A549 (cell line): ENCODE results near the gene SLC5A10. TPM values are rescaled to one million over a fixed set of nuclear protein-coding genes. Genes with fewer than 3 reads are reported as not detected.

Experiments used
- ATAC-seq, 2 experiments: fragments of 200-7000 bp in 1 of 2; fragments of >200 bp in 1 of 2; cut with Nextera tagmentation in 1 of 2; cut with Tn5 transposase in 1 of 2; 3 replicates each; pipeline versions ENCODE4 v1.8.0 to v1.9.1; 2018 to 2020; ENCODE audit warnings: mild to moderate bottlenecking in 1 of 2, moderate library complexity in 1 of 2
- CTCF ChIA-PET: fragments of 300-600 bp; sonication (Branson Sonifier 250); formaldehyde crosslinking; extraction: SDS; loops from one replicate; lab custom pipeline; 2021; ENCODE audit warnings: antibody characterized with exemption, inconsistent platforms; lab: Yijun Ruan, JAX
- POLR2A ChIA-PET: fragments of 350-600 bp; formaldehyde crosslinking; extraction: SDS; loops from one replicate; lab custom pipeline; 2021; ENCODE audit warnings: antibody characterized with exemption, inconsistent platforms; lab: Yijun Ruan, JAX
- DNase-seq, 2 experiments: peaks; one replicate each; pipeline versions ENCODE4 v3.0.0 to v3.0.0-alpha.2; 2011 to 2016; ENCODE audit warnings: low read depth in 1 of 2, low spot score in 1 of 2
- FAIRE-seq: peaks from 2 replicates; lab custom pipeline; 2011; peaks lifted over from hg19 to GRCh38; lab: Jason Lieb, UNC
- H3K27ac ChIP-seq, 2 experiments: fragments of >200 bp; sonication (Bioruptor Twin); formaldehyde crosslinking; 3 replicates each; pipeline ENCODE4 v1.5.1; 2016 to 2017
- H3K4me1 ChIP-seq: fragments of >200 bp; sonication (Bioruptor Twin); formaldehyde crosslinking; 3 replicates; pipeline ENCODE4 v1.6.1; 2016
- H3K4me2 ChIP-seq: fragments of >200 bp; sonication (Bioruptor Twin); formaldehyde crosslinking; 3 replicates; pipeline ENCODE4 v1.6.1; 2016
- H3K4me3 ChIP-seq: fragments of >200 bp; sonication (Bioruptor Twin); formaldehyde crosslinking; 3 replicates; pipeline ENCODE4 v1.5.1; 2016
- H3K9me3 ChIP-seq: fragments of >200 bp; sonication (Bioruptor Twin); formaldehyde crosslinking; 3 replicates; pipeline ENCODE4 v1.6.1; 2016
- BHLHE40 ChIP-seq: IDR thresholded peaks from 2 replicates; pipeline ENCODE4 v1.6.1; 2012; ENCODE audit warnings: low read depth, low read length, inconsistent platforms
- CBX2 ChIP-seq: fragments of 200-600 bp; sonication (generic); IDR thresholded peaks from 2 replicates; pipeline ENCODE4 v1.6.1; 2016; ENCODE audit warnings: low read depth, mild to moderate bottlenecking, borderline replicate concordance
- CEBPB ChIP-seq, 2 experiments: fragments of >200 bp in 1 of 2; sonication (Bioruptor Twin) in 1 of 2; formaldehyde crosslinking in 1 of 2; IDR thresholded peaks; 2 replicates each; pipeline ENCODE4 v1.6.1; 2012 to 2016
- CHD4 ChIP-seq: fragments of 200-600 bp; sonication (generic); IDR thresholded peaks from 2 replicates; pipeline ENCODE4 v1.6.1; 2016; ENCODE audit warnings: antibody characterized with exemption, mild to moderate bottlenecking, borderline replicate concordance
- ESRRA ChIP-seq: fragments of 150-350 bp; IDR thresholded peaks from 2 replicates; pipeline ENCODE4 v1.6.1; 2014; ENCODE audit warnings: mild to moderate bottlenecking, low read length, borderline replicate concordance
- HDAC2 ChIP-seq: fragments of 200-600 bp; sonication (generic); IDR thresholded peaks from 2 replicates; pipeline ENCODE4 v1.6.1; 2016
- HOXB13 ChIP-seq: fragments of 250-450 bp; sonication (Bioruptor Pico); IDR thresholded peaks from 2 replicates; pipeline ENCODE4 v1.5.0; 2020; ENCODE audit warnings: low read depth, mild to moderate bottlenecking, moderate library complexity
- HOXB5 ChIP-seq: fragments of 250-450 bp; sonication (Bioruptor Pico); IDR thresholded peaks from 2 replicates; pipeline ENCODE4 v1.5.0; 2020; ENCODE audit warnings: mild to moderate bottlenecking, moderate library complexity
- MAFK ChIP-seq: fragments of 450-650 bp; IDR thresholded peaks from 2 replicates; pipeline ENCODE4 v1.6.1; 2014; ENCODE audit not compliant: partially characterized antibody
- MAZ ChIP-seq: fragments of 150-350 bp; IDR thresholded peaks from 2 replicates; pipeline ENCODE4 v1.6.1; 2014; ENCODE audit warnings: antibody characterized with exemption, low read depth, low read length, borderline replicate concordance
- NPAS2 ChIP-seq: fragments of 250-450 bp; sonication (Bioruptor Pico); IDR thresholded peaks from 2 replicates; pipeline ENCODE4 v1.8.0; 2022; ENCODE audit warnings: mild to moderate bottlenecking, moderate library complexity, borderline replicate concordance
- NR3C1 ChIP-seq: fragments of >200 bp; sonication (Bioruptor Twin); formaldehyde crosslinking; IDR thresholded peaks from 3 replicates; pipeline ENCODE4 v1.6.1; 2017
- POLR2A ChIP-seq: IDR thresholded peaks from 2 replicates; pipeline ENCODE4 v1.6.1; 2012; ENCODE audit warnings: mild to moderate bottlenecking, low read length
- POLR2AphosphoS2 ChIP-seq: conservative IDR thresholded peaks from 2 replicates; pipeline ENCODE4 v1.6.1; 2012; ENCODE audit warnings: low read length, improper control_type of control experiment, inconsistent platforms
- RCOR1 ChIP-seq: fragments of 150-350 bp; IDR thresholded peaks from 2 replicates; pipeline ENCODE4 v1.6.1; 2014; ENCODE audit warnings: antibody characterized with exemption, low read length, low read depth
- TP53 ChIP-seq: fragments of 250-450 bp; sonication (Bioruptor Pico); IDR thresholded peaks from 2 replicates; pipeline ENCODE4 v1.5.0; 2021; ENCODE audit warnings: mild to moderate bottlenecking, moderate library complexity
- ZNF302 ChIP-seq: fragments of 250-450 bp; sonication (Bioruptor Pico); IDR thresholded peaks from 2 replicates; pipeline ENCODE4 v1.9.0; 2021; ENCODE audit warnings: inconsistent platforms, mild to moderate bottlenecking, moderate library complexity
- ZSCAN20 ChIP-seq: fragments of 250-450 bp; sonication (Bioruptor Pico); IDR thresholded peaks from 2 replicates; pipeline ENCODE4 v1.8.0; 2022; ENCODE audit warnings: mild to moderate bottlenecking, moderate library complexity
- WGBS: methylation state at CpG from one replicate; pipeline ENCODE4 v1.1.6; 2017; ENCODE audit errors: missing lambda C conversion rate; 5-methylcytosine and 5-hydroxymethylcytosine counted together
- polyA plus RNA-seq, 4 experiments: library from polyadenylated mRNA; depleted of rRNA in 3 of 4; stranded (reverse); fragments of >200 nt; fragmentation: RNase III in 1 of 4; extraction: RNeasy Plus Mini Kit Qiagen cat#74134 plus additional on column Dnase treatment in 1 of 4; gene quantifications; 2 replicates in 3 of 4; 3 replicates in 1 of 4; pipeline ENCODE4 v1.2.3, GENCODE V29; 2011 to 2017
- TF ChIP-seq, protein P1 (sequence below): fragments of 450-650 bp; IDR thresholded peaks from 2 replicates; pipeline ENCODE4 v1.6.1; 2014; ENCODE audit warnings: antibody characterized with exemption
- TF ChIP-seq, protein P2 (sequence below): fragments of 250-450 bp; sonication (Bioruptor Pico); IDR thresholded peaks from 2 replicates; pipeline ENCODE4 v1.5.0; 2021; ENCODE audit warnings: mild to moderate bottlenecking, moderate library complexity, borderline replicate concordance
- TF ChIP-seq, protein P3 (sequence below): fragments of 200-600 bp; sonication (generic); IDR thresholded peaks from 2 replicates; pipeline ENCODE4 v1.6.1; 2016; ENCODE audit warnings: antibody characterized with exemption, mild to moderate bottlenecking, moderate library complexity
- TF ChIP-seq, protein P4 (sequence below): fragments of >200 bp; sonication (Bioruptor Twin); formaldehyde crosslinking; IDR thresholded peaks from 3 replicates; pipeline ENCODE4 v1.6.1; 2016

SLC5A10 gene
- polyA plus RNA-seq, 2 of the 4 experiments (the other 2 are of a cell fraction) = 0.15 to 0.28 TPM

DNA sequence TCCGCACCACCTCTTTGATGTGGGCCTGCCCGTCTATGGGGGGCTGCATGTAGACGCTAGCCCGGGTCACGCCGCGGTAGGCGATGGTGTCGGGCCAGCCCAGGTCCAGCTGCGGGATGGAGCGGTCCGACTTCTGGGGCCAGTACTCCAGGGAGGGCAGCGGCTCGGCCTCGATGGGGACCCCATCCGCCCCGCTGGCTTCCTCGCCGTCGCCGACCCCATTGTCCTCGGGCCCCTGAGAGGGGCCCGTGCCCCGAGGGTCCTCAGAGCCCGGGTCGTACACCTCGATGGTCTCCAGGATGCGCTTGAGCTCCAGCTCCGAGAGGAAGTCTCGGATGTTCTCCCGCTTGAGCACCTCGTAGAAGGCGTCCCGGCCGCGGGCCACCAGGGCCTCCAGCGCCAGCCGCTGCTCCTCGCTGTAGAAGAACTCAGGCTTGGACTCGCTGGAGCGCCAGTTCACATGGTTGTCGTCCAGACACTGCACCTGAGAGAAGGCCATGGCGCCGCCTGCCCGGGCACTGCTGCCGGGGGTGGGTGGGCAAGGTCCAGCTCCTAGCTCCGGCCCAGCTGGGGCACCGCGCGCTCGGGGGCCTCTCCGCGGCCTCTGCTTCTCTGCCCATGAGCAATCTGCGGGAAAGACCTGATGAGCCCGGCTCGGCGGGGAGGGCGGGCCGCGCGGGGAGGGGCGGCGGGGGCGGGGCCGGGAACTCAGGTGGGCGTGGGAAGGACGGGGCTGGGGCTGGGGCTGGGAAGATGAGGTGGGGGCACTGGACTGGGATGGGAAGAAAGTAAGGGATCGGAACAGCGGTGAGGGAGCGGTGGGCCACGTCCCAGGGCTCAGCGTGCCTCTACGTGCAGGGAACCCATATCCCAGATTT is 51.8 kb downstream of the SLC5A10 start:
- ChIA-PET POLR2A (interaction anchor here (1.1 to 1.7 kb wide), 2 partner anchors 12 to 19 kb away, joined by 4 read pairs; no protein-coding TSS in a partner anchor), CTCF (interaction anchor here (1.0 to 3.9 kb wide), 7 partner anchors 9 to 48 kb away, joined by 3 to 38 read pairs (median 5); no protein-coding TSS in a partner anchor)
- ATAC-seq = peak; percentile 17 to 59
- H3K27ac ChIP-seq = peak overlapping the region; percentile 90 to 98
- WGBS = 60% methylated on average over 52 of the region's 73 CpGs
- TF ChIP-seq, protein P1, sequence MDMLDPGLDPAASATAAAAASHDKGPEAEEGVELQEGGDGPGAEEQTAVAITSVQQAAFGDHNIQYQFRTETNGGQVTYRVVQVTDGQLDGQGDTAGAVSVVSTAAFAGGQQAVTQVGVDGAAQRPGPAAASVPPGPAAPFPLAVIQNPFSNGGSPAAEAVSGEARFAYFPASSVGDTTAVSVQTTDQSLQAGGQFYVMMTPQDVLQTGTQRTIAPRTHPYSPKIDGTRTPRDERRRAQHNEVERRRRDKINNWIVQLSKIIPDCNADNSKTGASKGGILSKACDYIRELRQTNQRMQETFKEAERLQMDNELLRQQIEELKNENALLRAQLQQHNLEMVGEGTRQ = no peak
- TF ChIP-seq MAFK = no peak
- TF ChIP-seq HOXB5 (CRISPR knock-in tag) = no peak
- TF ChIP-seq NPAS2 (CRISPR knock-in tag) = no peak
- no peak for TF ChIP-seq POLR2A
- TF ChIP-seq, protein P2, sequence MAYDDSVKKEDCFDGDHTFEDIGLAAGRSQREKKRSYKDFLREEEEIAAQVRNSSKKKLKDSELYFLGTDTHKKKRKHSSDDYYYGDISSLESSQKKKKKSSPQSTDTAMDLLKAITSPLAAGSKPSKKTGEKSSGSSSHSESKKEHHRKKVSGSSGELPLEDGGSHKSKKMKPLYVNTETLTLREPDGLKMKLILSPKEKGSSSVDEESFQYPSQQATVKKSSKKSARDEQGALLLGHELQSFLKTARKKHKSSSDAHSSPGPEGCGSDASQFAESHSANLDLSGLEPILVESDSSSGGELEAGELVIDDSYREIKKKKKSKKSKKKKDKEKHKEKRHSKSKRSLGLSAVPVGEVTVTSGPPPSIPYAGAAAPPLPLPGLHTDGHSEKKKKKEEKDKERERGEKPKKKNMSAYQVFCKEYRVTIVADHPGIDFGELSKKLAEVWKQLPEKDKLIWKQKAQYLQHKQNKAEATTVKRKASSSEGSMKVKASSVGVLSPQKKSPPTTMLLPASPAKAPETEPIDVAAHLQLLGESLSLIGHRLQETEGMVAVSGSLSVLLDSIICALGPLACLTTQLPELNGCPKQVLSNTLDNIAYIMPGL = no peak
- TF ChIP-seq POLR2AphosphoS2 = no peak
- TF ChIP-seq HOXB13 (CRISPR knock-in tag) = no peak
- TF ChIP-seq ZNF302 (CRISPR knock-in tag) = no peak
- no peak for TF ChIP-seq ZSCAN20 (CRISPR knock-in tag)
- TF ChIP-seq ESRRA = no peak
- TF ChIP-seq, protein P3, sequence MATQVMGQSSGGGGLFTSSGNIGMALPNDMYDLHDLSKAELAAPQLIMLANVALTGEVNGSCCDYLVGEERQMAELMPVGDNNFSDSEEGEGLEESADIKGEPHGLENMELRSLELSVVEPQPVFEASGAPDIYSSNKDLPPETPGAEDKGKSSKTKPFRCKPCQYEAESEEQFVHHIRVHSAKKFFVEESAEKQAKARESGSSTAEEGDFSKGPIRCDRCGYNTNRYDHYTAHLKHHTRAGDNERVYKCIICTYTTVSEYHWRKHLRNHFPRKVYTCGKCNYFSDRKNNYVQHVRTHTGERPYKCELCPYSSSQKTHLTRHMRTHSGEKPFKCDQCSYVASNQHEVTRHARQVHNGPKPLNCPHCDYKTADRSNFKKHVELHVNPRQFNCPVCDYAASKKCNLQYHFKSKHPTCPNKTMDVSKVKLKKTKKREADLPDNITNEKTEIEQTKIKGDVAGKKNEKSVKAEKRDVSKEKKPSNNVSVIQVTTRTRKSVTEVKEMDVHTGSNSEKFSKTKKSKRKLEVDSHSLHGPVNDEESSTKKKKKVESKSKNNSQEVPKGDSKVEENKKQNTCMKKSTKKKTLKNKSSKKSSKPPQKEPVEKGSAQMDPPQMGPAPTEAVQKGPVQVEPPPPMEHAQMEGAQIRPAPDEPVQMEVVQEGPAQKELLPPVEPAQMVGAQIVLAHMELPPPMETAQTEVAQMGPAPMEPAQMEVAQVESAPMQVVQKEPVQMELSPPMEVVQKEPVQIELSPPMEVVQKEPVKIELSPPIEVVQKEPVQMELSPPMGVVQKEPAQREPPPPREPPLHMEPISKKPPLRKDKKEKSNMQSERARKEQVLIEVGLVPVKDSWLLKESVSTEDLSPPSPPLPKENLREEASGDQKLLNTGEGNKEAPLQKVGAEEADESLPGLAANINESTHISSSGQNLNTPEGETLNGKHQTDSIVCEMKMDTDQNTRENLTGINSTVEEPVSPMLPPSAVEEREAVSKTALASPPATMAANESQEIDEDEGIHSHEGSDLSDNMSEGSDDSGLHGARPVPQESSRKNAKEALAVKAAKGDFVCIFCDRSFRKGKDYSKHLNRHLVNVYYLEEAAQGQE = no peak
- peak overlapping the region; percentile 69 for H3K4me3 ChIP-seq
- no peak for FAIRE-seq
- peaks cover 38% of the 10 kb centered on the region for H3K4me1 ChIP-seq
- H3K4me2 ChIP-seq = peak overlapping the region; percentile 93
- peak; percentile 31 to 75 for DNase-seq
- H3K9me3 ChIP-seq = peaks cover 8% of the 10 kb centered on the region; the same call in 2 of the 3 replicates

DNA sequence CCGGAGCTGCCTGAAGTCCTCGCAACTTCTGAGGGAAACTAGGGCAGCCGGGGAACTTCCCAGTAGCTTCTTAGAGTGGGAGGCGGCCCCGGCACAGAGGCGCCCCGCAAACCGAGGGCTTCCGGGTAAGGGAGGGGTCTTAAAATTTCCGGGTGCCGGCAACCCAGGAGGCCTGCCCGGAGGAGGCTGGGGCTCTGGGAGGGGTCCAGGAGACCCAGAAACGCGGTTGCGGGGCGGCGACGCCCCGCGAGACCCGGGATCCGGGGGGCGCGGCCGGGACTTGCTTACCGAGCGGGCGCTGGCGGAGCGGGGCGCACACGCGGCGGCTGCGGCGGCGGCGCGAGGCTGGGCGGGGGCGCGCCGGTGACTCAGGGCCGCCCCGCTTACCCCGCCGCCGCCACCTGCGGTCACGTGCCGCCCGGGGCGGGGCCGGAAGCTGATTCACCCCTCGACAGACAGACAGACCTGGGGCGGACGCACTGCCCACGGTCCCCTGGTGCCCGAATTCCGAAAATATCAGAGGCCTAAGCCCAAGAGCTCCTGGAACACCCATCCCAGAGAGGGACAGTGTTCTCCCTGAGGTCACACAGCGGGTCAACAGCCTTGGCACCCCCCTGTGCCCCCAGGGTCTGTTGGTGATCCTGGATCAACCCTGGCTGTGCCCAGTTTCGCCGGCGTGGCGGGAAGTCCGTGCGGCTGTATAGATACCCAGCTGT is 52.6 kb downstream of the SLC5A10 start, which contains the start of gene FAM83G:
TSS of gene FAM83G (minus strand) at position 344 of the 716 bp plus-strand sequence. CDS start 723 bp downstream, outside the sequence.
- Histone ChIP-seq H3K4me2 (peak within 1 kb of the TSS; percentile 93), H3K27ac (peak within 1 kb of the TSS; percentile 90 to 98), H3K4me3 (peak within 1 kb of the TSS; percentile 69), H3K9me3 (peaks cover 8% of the 10 kb centered on the region; the same call in 2 of the 3 replicates), H3K4me1 (peaks cover 38% of the 10 kb centered on the region)
- POLR2A ChIA-PET = interaction anchor here (1.1 to 1.7 kb wide), 3 partner anchors 11 to 44 kb away, joined by 4 read pairs; no protein-coding TSS in a partner anchor
- ATAC-seq (peak; percentile 79 to 80), FAIRE-seq (no peak), DNase-seq (peak; percentile 87 to 90)
- 2% methylated on average over 54 of the region's 67 CpGs for WGBS
- CTCF ChIA-PET = interaction anchor here (0.6 to 2.1 kb wide), 7 partner anchors 11 to 186 kb away, joined by 3 to 21 read pairs (median 5); no protein-coding TSS in a partner anchor
- TF ChIP-seq CBX2 = no peak
- TF ChIP-seq CEBPB (IDR thresholded peaks at IDR 0.05) = no peak
- TF ChIP-seq HDAC2 = no peak
- TF ChIP-seq MAZ = no peak
- TF ChIP-seq NPAS2 (CRISPR knock-in tag) = peak; percentile 69
- TF ChIP-seq, protein P3 = peak; percentile 74
- TF ChIP-seq ESRRA = 0 out of 2 replicates have a peak, but pooled peaks have one; percentile 1
- no peak for TF ChIP-seq NR3C1
- no peak for TF ChIP-seq RCOR1
- TF ChIP-seq BHLHE40 = peak; percentile 93
- no peak for TF ChIP-seq CHD4
- TF ChIP-seq TP53 (CRISPR knock-in tag) = no peak
- TF ChIP-seq, protein P4, sequence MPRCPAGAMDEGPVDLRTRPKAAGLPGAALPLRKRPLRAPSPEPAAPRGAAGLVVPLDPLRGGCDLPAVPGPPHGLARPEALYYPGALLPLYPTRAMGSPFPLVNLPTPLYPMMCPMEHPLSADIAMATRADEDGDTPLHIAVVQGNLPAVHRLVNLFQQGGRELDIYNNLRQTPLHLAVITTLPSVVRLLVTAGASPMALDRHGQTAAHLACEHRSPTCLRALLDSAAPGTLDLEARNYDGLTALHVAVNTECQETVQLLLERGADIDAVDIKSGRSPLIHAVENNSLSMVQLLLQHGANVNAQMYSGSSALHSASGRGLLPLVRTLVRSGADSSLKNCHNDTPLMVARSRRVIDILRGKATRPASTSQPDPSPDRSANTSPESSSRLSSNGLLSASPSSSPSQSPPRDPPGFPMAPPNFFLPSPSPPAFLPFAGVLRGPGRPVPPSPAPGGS = peak; percentile 96
